Stimulated activated CD4-positive, alpha-beta T cell treated with anti-CD3 and anti-CD28 coated beads, Interleukin-4, amount 100 ng/mL, for 4 hours (primary cell): Measurements from ENCODE around the gene ESCO1.
"Not testable (repeated sequence)": the region's sequence is repeated elsewhere in the genome, so short reads cannot be mapped to it uniquely, and the experiment has no call there.

Experiments used
- DNase-seq, 2 experiments: peaks; one replicate each; pipeline ENCODE4 v3.0.0-alpha.2; 2020

Gene ESCO1

GRCh38 chr18:21592361-21592760 is 8.1 kb downstream of the ESCO1 start:
- not testable (repeated sequence) for DNase-seq

- no peak for DNase-seq
Observed at GRCh38 chr18:21584391-21584790, 16.1 kb downstream of the ESCO1 start.

- DNase-seq = no peak
Observed at GRCh38 chr18:21575656-21576055, 24.8 kb downstream of the ESCO1 start.

- no peak for DNase-seq
Observed at GRCh38 chr18:21571772-21572171, 28.7 kb downstream of the ESCO1 start.

GRCh38 chr18:21559195-21559594 is 41.3 kb downstream of the ESCO1 start:
- DNase-seq = no peak

GRCh38 chr18:21557607-21558253 is 42.8 kb downstream of the ESCO1 start:
- DNase-seq = no peak

- DNase-seq = no peak
Observed at GRCh38 chr18:21550510-21550970, 50.0 kb downstream of the ESCO1 start.

GRCh38 chr18:21548647-21549046 is 51.9 kb downstream of the ESCO1 start:
- no peak for DNase-seq

GRCh38 chr18:21546423-21546822 is 54.1 kb downstream of the ESCO1 start:
- DNase-seq = no peak

- DNase-seq = no peak
Observed at GRCh38 chr18:21538230-21538629, 62.3 kb downstream of the ESCO1 start.

GRCh38 chr18:21534327-21534726 is 66.2 kb downstream of the ESCO1 start:
- no peak for DNase-seq

GRCh38 chr18:21526463-21526862 is 74.0 kb downstream of the ESCO1 start:
- DNase-seq = no peak

GRCh38 chr18:21525916-21526315 is 74.6 kb downstream of the ESCO1 start:
- DNase-seq = no peak

- no peak for DNase-seq
Observed at GRCh38 chr18:21522530-21522929, 78.0 kb downstream of the ESCO1 start.

- no peak for DNase-seq
Observed at GRCh38 chr18:21513741-21514140, 86.8 kb downstream of the ESCO1 start.

GRCh38 chr18:21513292-21513691 is 87.2 kb downstream of the ESCO1 start:
- no peak for DNase-seq

GRCh38 chr18:21509062-21509461 is 91.4 kb downstream of the ESCO1 start:
- DNase-seq = no peak

GRCh38 chr18:21507913-21508701 is 92.4 kb downstream of the ESCO1 start:
- DNase-seq = no peak

- DNase-seq = no peak
Observed at GRCh38 chr18:21502661-21503060, 97.8 kb downstream of the ESCO1 start.

GRCh38 chr18:21499997-21500396 is 100.5 kb downstream of the ESCO1 start:
- no peak for DNase-seq

- DNase-seq = no peak
Observed at GRCh38 chr18:21496277-21496835, 104.1 kb downstream of the ESCO1 start.

GRCh38 chr18:21490748-21491147 is 109.8 kb downstream of the ESCO1 start:
- DNase-seq = no peak

- no peak for DNase-seq
Observed at GRCh38 chr18:21489919-21490495, 110.5 kb downstream of the ESCO1 start.
